Measurements from ENCODE around the gene SDHAF2. TPM values are rescaled to one million over a fixed set of nuclear protein-coding genes. Genes with fewer than 3 reads are reported as not detected.

Gene SDHAF2
- polyA plus RNA-seq, 1 of the 3 experiments (the other 2 are of a cell fraction): 81.7 TPM

- ChIA-PET POLR2A (no interaction called here), CTCF (no interaction called here)
- Histone ChIP-seq H2AFZ (ENCODE audit: low read depth) (no peak overlapping the region), H3K79me2 (ENCODE audit: insufficient read depth) (peaks cover 7% of the 10 kb centered on the region; the same call in 1 of the 2 replicates), H3K9me2 (no peaks in the 10 kb centered on the region), H3K27ac (ENCODE audit: low read depth in 2 of 2, low read length in 1 of 2) (no peak overlapping the region), H3K9ac (no peak overlapping the region), H4K20me1 (ENCODE audit: insufficient read depth) (0 out of 2 replicates have a peak, but pooled peaks cover 6% of the 10 kb centered on the region), H3F3A (replicated peaks; ENCODE audit: insufficient read depth) (peaks cover 16% of the 10 kb centered on the region), H3K4me2 (no peak overlapping the region), H3K27me3 (ENCODE audit: insufficient read depth) (no peaks in the 10 kb centered on the region), H3K4me3 (ENCODE audit: low read depth in 2 of 2, low read length in 1 of 2) (no peak overlapping the region), H3K9me3 (no peaks in the 10 kb centered on the region), H3K4me1 (ENCODE audit: control insufficient read depth in 1 of 2, insufficient read depth in 2 of 2, low read depth in 1 of 2, low read length in 1 of 2) (no peaks in the 10 kb centered on the region), H3K36me3 (replicated peaks in 1 of 2; ENCODE audit: control insufficient read depth in 1 of 2, insufficient read depth in 2 of 2, low read length in 1 of 2) (peaks cover 55 to 74% of the 10 kb centered on the region in 2 experiments)
- TF ChIP-seq FOSL2 (IDR thresholded peaks at IDR 0.05; ENCODE audit: borderline replicate concordance, low read depth) (no peak), ELF1 (IDR thresholded peaks at IDR 0.05) (no peak)
- WGBS (ENCODE audit: low lambda C conversion rate): 92% methylated on average over 5 of the region's 5 CpGs
- no peak for DNase-seq
Measured at GRCh38 chr11:61404103-61404502, 25.8 kb upstream of the SDHAF2 start.

DNA sequence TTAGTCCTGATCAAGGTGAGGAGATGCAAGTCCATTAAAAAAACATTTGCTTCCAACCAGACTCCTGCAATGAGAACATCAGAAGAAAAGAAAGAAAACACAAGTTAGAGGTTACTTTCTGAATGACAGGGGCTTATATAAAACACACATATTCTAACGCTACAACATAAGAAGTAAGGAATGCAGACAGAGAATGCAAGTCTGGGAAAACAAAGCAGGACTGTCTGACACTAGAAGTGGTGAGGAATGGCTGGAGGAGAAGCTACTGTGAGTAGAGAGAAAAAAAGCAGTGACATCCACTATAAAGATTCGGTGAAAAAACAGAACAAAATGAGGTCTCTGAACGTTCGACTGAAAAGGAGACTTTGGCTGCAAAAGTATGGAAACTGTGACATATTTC is 25.3 kb upstream of the SDHAF2 start:
- H3K9me3 ChIP-seq: no peaks in the 10 kb centered on the region
- H3K4me1 ChIP-seq (ENCODE audit: control insufficient read depth in 1 of 2, insufficient read depth in 2 of 2, low read depth in 1 of 2, low read length in 1 of 2): no peaks in the 10 kb centered on the region
- no peak for DNase-seq
- whole genome bisulfite sequencing (ENCODE audit: low lambda C conversion rate): 96% methylated on average over 4 of the region's 4 CpGs
- no peak overlapping the region for H2AFZ ChIP-seq (ENCODE audit: low read depth)
- no peak overlapping the region for H3K27ac ChIP-seq (ENCODE audit: low read depth in 2 of 2, low read length in 1 of 2)
- H3F3A ChIP-seq (replicated peaks; ENCODE audit: insufficient read depth): peaks cover 16% of the 10 kb centered on the region
- no peaks in the 10 kb centered on the region for H3K27me3 ChIP-seq (ENCODE audit: insufficient read depth)
- POLR2A ChIA-PET: no interaction called here
- no peaks in the 10 kb centered on the region for H3K9me2 ChIP-seq
- CTCF ChIA-PET: no interaction called here
- H3K36me3 ChIP-seq (replicated peaks in 1 of 2; ENCODE audit: control insufficient read depth in 1 of 2, insufficient read depth in 2 of 2, low read length in 1 of 2): peaks cover 59 to 74% of the 10 kb centered on the region in 2 experiments
- H3K4me3 ChIP-seq (ENCODE audit: low read depth in 2 of 2, low read length in 1 of 2): no peak overlapping the region
- peaks cover 7% of the 10 kb centered on the region; the same call in 1 of the 2 replicates for H3K79me2 ChIP-seq (ENCODE audit: insufficient read depth)
- TF ChIP-seq FOSL2 (IDR thresholded peaks at IDR 0.05; ENCODE audit: borderline replicate concordance, low read depth) (no peak), TEAD4 (IDR thresholded peaks at IDR 0.05; ENCODE audit: borderline replicate concordance, insufficient read depth) (no peak), JUND (IDR thresholded peaks at IDR 0.05) (no peak)
- H3K4me2 ChIP-seq: no peak overlapping the region
- no peak overlapping the region for H3K9ac ChIP-seq
- 0 out of 2 replicates have a peak, but pooled peaks cover 6% of the 10 kb centered on the region for H4K20me1 ChIP-seq (ENCODE audit: insufficient read depth)

GRCh38 chr11:61406067-61406466 is 23.9 kb upstream of the SDHAF2 start:
- Histone ChIP-seq H3K9ac (no peak overlapping the region), H3F3A (replicated peaks; ENCODE audit: insufficient read depth) (peaks cover 16% of the 10 kb centered on the region), H3K36me3 (replicated peaks in 1 of 2; ENCODE audit: control insufficient read depth in 1 of 2, insufficient read depth in 2 of 2, low read length in 1 of 2) (peaks cover 73 to 79% of the 10 kb centered on the region in 2 experiments), H3K79me2 (ENCODE audit: insufficient read depth) (peaks cover 14% of the 10 kb centered on the region; the same call in 1 of the 2 replicates), H3K27ac (ENCODE audit: low read depth in 2 of 2, low read length in 1 of 2) (no peak overlapping the region), H3K4me3 (ENCODE audit: low read depth in 2 of 2, low read length in 1 of 2) (no peak overlapping the region), H2AFZ (ENCODE audit: low read depth) (no peak overlapping the region), H3K27me3 (ENCODE audit: insufficient read depth) (no peaks in the 10 kb centered on the region), H3K4me2 (no peak overlapping the region), H3K4me1 (ENCODE audit: control insufficient read depth in 1 of 2, insufficient read depth in 2 of 2, low read depth in 1 of 2, low read length in 1 of 2) (no peaks in the 10 kb centered on the region), H3K9me2 (no peaks in the 10 kb centered on the region), H4K20me1 (ENCODE audit: insufficient read depth) (0 out of 2 replicates have a peak, but pooled peaks cover 6% of the 10 kb centered on the region), H3K9me3 (no peaks in the 10 kb centered on the region)
- 100% methylated on average over 2 of the region's 2 CpGs for WGBS (ENCODE audit: low lambda C conversion rate)
- POLR2A ChIA-PET: no interaction called here
- no peak for DNase-seq
- CTCF ChIA-PET: interaction anchor here (1.0 to 1.9 kb wide), 2 partner anchors 13 to 20 kb away, joined by 4 to 6 read pairs; no protein-coding TSS in a partner anchor
- TF ChIP-seq NRF1 (IDR thresholded peaks at IDR 0.05; ENCODE audit: low read depth, low read length) (no peak), REST (IDR thresholded peaks at IDR 0.05; ENCODE audit: low read depth, low read length) (no peak), USF1 (IDR thresholded peaks at IDR 0.05; ENCODE audit: borderline replicate concordance, low read depth) (no peak), PBX3 (IDR thresholded peaks at IDR 0.05) (no peak), TEAD4 (IDR thresholded peaks at IDR 0.05; ENCODE audit: borderline replicate concordance, insufficient read depth) (no peak), ZBTB33 (IDR thresholded peaks at IDR 0.05; ENCODE audit: borderline replicate concordance, low read depth) (no peak), POLR2AphosphoS5 (IDR thresholded peaks at IDR 0.05; ENCODE audit: low read depth, low read length) (no peak), EP300 (IDR thresholded peaks at IDR 0.05; ENCODE audit: borderline replicate concordance in 1 of 2, low read depth in 1 of 2, low read length in 1 of 2) (no peak), FOXM1 (IDR thresholded peaks at IDR 0.05; ENCODE audit: low read depth) (no peak), GABPA (IDR thresholded peaks at IDR 0.05; ENCODE audit: low read depth) (no peak)
- TF ChIP-seq, protein P1, sequence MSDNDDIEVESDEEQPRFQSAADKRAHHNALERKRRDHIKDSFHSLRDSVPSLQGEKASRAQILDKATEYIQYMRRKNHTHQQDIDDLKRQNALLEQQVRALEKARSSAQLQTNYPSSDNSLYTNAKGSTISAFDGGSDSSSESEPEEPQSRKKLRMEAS (IDR thresholded peaks at IDR 0.05; ENCODE audit: low read depth): no peak
